ENCODE measurements around the gene PDE10A. TPM values are rescaled to one million over a fixed set of nuclear protein-coding genes. Genes with fewer than 3 reads are reported as not detected.

Gene PDE10A
- total and polyA plus RNA-seq, 2 of the 8 experiments (the other 6 are each of a cell fraction or from before 2014, with no cell fraction given) = 1.1 to 2.4 TPM

- Histone ChIP-seq H3K79me1 (ENCODE audit: low read depth, low read length) (no peaks in the 10 kb centered on the region), H2BK20ac (ENCODE audit: low read length) (no peak overlapping the region), H3K23me2 (ENCODE audit: low read depth, low read length) (no peaks in the 10 kb centered on the region), H2AK5ac (ENCODE audit: low read depth, low read length) (no peak overlapping the region), H4K5ac (ENCODE audit: insufficient read length, low read depth, low read length) (no peak overlapping the region), H2AFZ (ENCODE audit: low read length) (no peak overlapping the region), H3K79me2 (ENCODE audit: control insufficient read depth in 1 of 2, insufficient read depth in 2 of 2, low read length in 2 of 2) (no peaks in the 10 kb centered on the region), H3K9me3 (ENCODE audit: insufficient read depth in 2 of 2, low read depth in 1 of 2, low read length in 1 of 2) (0 out of 4 replicates have a peak, but pooled peaks cover 0 to 3% of the 10 kb centered on the region in 2 experiments), H3K4me1 (replicated peaks in 1 of 4; ENCODE audit: control insufficient read depth in 3 of 4, insufficient read depth in 4 of 4, low read length in 3 of 4) (no peaks in the 10 kb centered on the region), H4K8ac (ENCODE audit: extremely low read depth, insufficient read depth, low read length) (no peak overlapping the region), H3K4me3 (ENCODE audit: extremely low read depth in 1 of 4, insufficient read depth in 2 of 4, low read depth in 3 of 4, low read length in 4 of 4) (no peak overlapping the region), H3K4me2 (ENCODE audit: insufficient read depth in 1 of 2, low read depth in 2 of 2, low read length in 2 of 2) (no peak overlapping the region), H3K23ac (ENCODE audit: insufficient read length) (no peak overlapping the region), H2BK5ac (ENCODE audit: low read depth, low read length) (no peak overlapping the region), H2BK12ac (ENCODE audit: low read depth, low read length) (no peak overlapping the region), H3K4ac (replicated peaks; ENCODE audit: insufficient read length, low read depth, low read length) (no peak overlapping the region), H3K18ac (ENCODE audit: extremely low read depth, low read length) (no peak overlapping the region), H2BK120ac (replicated peaks; ENCODE audit: low read depth, low read length) (no peak overlapping the region), H3K27me3 (replicated peaks in 1 of 4; ENCODE audit: control insufficient read depth in 3 of 4, extremely low read depth in 1 of 4, insufficient read depth in 3 of 4, low read length in 3 of 4) (no peaks in the 10 kb centered on the region), H3K27ac (ENCODE audit: low read depth, low read length) (no peak overlapping the region), H4K91ac (replicated peaks; ENCODE audit: insufficient read length, low read length) (no peak overlapping the region), H4K20me1 (replicated peaks in 1 of 2; ENCODE audit: control insufficient read depth in 1 of 2, insufficient read depth in 2 of 2, low read length in 2 of 2) (no peaks in the 10 kb centered on the region), H3K9ac (replicated peaks in 1 of 4; ENCODE audit: extremely low read depth in 1 of 4, low read depth in 3 of 4, low read length in 3 of 4) (no peak overlapping the region), H3K36me3 (ENCODE audit: control insufficient read depth in 2 of 4, insufficient read depth in 4 of 4, low read length in 3 of 4) (no peaks in the 10 kb centered on the region), H3K56ac (replicated peaks; ENCODE audit: insufficient read length, low read depth, low read length) (no peak overlapping the region), H2BK15ac (ENCODE audit: low read length) (no peak overlapping the region), H3K14ac (ENCODE audit: insufficient read length) (no peak overlapping the region)
- no peak for FAIRE-seq
- DNase-seq (ENCODE audit: low read depth in 1 of 2, low spot score in 2 of 2) = no peak
- CTCF ChIA-PET (ENCODE audit: partially characterized antibody) = interaction anchor here (0.8 kb wide), 1 partner anchor 17 kb away, joined by 3 read pairs; no protein-coding TSS in a partner anchor
- no peak for TF ChIP-seq ASH2L (IDR thresholded peaks at IDR 0.05; ENCODE audit: low read length)
- TF ChIP-seq MAX (IDR thresholded peaks at IDR 0.05) = no peak
- no peak for TF ChIP-seq SAP30 (IDR thresholded peaks at IDR 0.05; ENCODE audit: insufficient read depth, insufficient replicate concordance, low read length)
- no peak for TF ChIP-seq PHF8 (conservative IDR thresholded peaks at IDR 0.05; ENCODE audit: low read depth, low read length)
- no peak for TF ChIP-seq HDAC6 (IDR thresholded peaks at IDR 0.05; ENCODE audit: low read depth, low read length)
- TF ChIP-seq YY1 (IDR thresholded peaks at IDR 0.05; ENCODE audit: low read depth, low read length) = no peak
- WGBS, 2 experiments (ENCODE audit: extremely low coverage in 1 of 2, insufficient coverage in 1 of 2, insufficient read length in 1 of 2, insufficient replicate concordance in 2 of 2, low coverage in 1 of 2, low lambda C conversion rate in 2 of 2, missing lambda C conversion rate in 1 of 2) = 95% methylated on average over 7 of the region's 7 CpGs; no CpG with 5 or more reads in 1 of the 2 experiments
- POLR2A ChIA-PET (ENCODE audit: partially characterized antibody) = no interaction called here
Observed at GRCh38 chr6:165403006-165403595, 259.9 kb downstream of the PDE10A start.
